Chondrocyte (in vitro differentiated cells): ENCODE results near the gene SAE1. TPM values are rescaled to one million over a fixed set of nuclear protein-coding genes. Genes with fewer than 3 reads are reported as not detected.

Experiments
- DNase-seq: peaks from one replicate; pipeline ENCODE4 v3.0.0; 2021; ENCODE audit warnings: mixed read lengths, low spot score
- H3K27ac Mint-ChIP-seq: one replicate; pipeline ENCODE4 v1.8.0; 2021; ENCODE audit warnings: mild to moderate bottlenecking, moderate library complexity, mixed read lengths; ENCODE audit not compliant: unreplicated experiment
- H3K27me3 Mint-ChIP-seq: 2 replicates; pipeline ENCODE4 v1.8.0; 2021; ENCODE audit warnings: low read depth, mixed read lengths
- H3K36me3 Mint-ChIP-seq: 2 replicates; pipeline ENCODE4 v1.8.0; 2021; ENCODE audit warnings: low read depth, mixed read lengths
- H3K4me1 Mint-ChIP-seq: 2 replicates; pipeline ENCODE4 v1.8.0; 2021; ENCODE audit warnings: low read depth, mild to moderate bottlenecking, mixed read lengths
- H3K4me3 Mint-ChIP-seq: one replicate; pipeline ENCODE4 v1.8.0; 2021; ENCODE audit warnings: mild to moderate bottlenecking, moderate library complexity, mixed read lengths; ENCODE audit not compliant: unreplicated experiment
- H3K9me3 Mint-ChIP-seq: 2 replicates; pipeline ENCODE4 v1.8.0; 2021; ENCODE audit warnings: low read depth, mixed read lengths
- CTCF ChIP-seq: fragments of 200-600 bp; sonication (generic); IDR thresholded peaks from 2 replicates; pipeline ENCODE4 v1.5.0; 2021; ENCODE audit warnings: antibody characterized with exemption, mild to moderate bottlenecking, moderate library complexity
- total RNA-seq: library from RNA; stranded (reverse); gene quantifications from 3 replicates; pipeline ENCODE4 v1.2.1, GENCODE V29; 2021

SAE1 gene
- total RNA-seq, 1 donor from 2014 or later, result 91.2 TPM

DNA sequence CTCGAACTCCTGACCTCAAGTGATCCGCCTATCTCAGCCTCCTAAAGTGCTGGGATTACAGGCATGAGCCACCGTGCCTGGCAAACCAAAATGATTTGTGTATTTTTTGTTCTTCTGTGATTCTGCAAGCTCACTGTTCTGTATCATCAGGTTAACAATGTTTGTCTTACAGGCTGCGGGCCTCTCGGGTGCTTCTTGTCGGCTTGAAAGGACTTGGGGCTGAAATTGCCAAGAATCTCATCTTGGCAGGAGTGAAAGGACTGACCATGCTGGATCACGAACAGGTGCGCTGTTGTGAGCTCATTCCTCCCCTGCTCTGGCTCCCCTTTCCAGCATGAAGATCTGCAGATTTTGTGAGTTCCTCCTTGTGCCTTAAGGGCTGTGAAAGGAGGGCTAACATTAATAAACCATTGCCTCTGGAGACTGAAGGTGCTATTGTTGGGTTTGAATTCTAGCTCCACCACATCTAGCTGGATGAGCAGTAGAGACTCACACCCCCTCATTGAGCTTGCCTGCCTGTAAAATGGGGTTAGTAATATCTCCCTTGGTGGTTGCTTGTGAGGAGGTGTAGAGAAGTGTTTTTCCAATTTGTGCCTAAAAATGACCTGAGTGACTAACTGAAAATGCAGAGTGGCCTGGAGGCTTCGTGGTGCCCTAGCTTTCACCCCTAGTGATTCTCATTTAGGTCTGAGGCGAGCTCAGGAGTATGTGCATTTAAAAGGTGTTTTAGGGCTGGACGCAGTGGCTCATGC is 12.9 kb downstream of the SAE1 start:
- DNase-seq, result no peak
- no peak for TF ChIP-seq CTCF
- peaks cover 14% of the 10 kb centered on the region for H3K36me3 Mint-ChIP-seq
- no peak overlapping the region for H3K4me3 Mint-ChIP-seq
- peaks cover 20% of the 10 kb centered on the region for H3K4me1 Mint-ChIP-seq
- no peak overlapping the region for H3K27ac Mint-ChIP-seq
- no peaks in the 10 kb centered on the region for H3K9me3 Mint-ChIP-seq
- no peaks in the 10 kb centered on the region for H3K27me3 Mint-ChIP-seq

DNA sequence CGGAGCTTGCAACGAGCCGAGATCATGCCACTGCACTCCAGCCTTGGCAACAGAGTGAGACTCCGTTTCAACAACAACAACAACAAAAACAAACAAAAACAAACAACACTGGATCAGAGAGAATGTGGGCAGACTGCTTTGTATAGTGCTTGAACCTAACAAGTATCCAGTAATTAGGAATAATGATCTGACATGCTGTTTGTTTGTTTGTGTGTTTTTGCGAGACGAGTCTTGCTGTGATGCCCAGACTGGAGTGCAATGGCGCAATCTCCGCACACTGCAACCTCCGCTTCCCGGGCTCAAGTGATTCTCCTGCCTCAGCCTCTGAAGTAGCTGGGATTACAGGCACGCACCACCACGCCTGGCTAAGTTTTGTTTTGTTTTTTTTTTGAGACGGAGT is 14.0 kb downstream of the SAE1 start:
- TF ChIP-seq CTCF, result no peak
- H3K4me1 Mint-ChIP-seq, result peaks cover 24% of the 10 kb centered on the region
- no peaks in the 10 kb centered on the region for H3K9me3 Mint-ChIP-seq
- no peaks in the 10 kb centered on the region for H3K27me3 Mint-ChIP-seq
- H3K36me3 Mint-ChIP-seq, result peaks cover 15% of the 10 kb centered on the region
- H3K4me3 Mint-ChIP-seq, result no peak overlapping the region
- no peak overlapping the region for H3K27ac Mint-ChIP-seq
- no peak for DNase-seq

DNA sequence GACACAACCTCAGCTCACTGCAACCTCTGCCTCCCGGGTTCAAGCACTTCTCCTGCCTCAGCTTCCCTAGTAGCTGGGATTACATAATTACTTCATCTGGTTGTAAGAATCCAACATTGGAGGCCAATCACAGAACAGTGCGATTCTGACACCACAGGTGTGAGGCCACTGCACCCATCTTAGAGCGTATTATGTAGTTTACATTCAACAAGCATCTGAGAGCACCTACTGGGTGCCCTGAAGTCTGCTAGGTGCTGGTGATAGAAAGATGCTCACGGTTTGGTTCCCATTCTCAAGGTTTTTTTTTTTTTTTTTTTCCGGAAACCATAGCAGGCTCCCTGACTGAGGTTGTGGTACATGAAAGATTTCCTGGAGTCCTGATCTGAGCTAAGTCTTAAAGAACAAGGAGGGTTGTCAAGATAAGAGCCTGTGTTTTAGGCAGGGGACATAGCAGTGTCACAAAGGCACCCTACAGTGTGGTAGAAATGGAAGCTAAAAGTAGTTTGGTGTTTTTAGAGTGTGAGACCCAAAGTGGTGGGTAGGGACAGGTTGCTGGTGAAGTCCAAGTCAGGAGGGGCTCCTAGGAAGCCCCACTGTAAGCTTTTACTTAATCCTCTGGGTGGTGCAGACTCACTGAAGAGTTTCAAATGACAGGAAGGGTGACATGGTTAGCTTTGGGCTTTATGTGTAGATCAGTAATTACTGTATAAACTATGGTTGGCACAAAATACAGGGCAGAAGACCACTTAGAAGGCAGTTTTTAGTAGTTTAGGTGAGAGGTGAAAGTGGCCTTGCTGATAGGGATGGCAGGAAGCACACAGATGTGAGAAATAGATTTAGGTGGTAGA is 15.2 kb downstream of the SAE1 start:
- Mint-ChIP-seq H3K27me3 (no peaks in the 10 kb centered on the region), H3K4me1 (peaks cover 24% of the 10 kb centered on the region), H3K9me3 (no peaks in the 10 kb centered on the region), H3K36me3 (peaks cover 21% of the 10 kb centered on the region), H3K4me3 (no peak overlapping the region), H3K27ac (no peak overlapping the region)
- no peak for DNase-seq
- no peak for TF ChIP-seq CTCF

- Mint-ChIP-seq H3K4me3 (no peak overlapping the region), H3K27ac (no peak overlapping the region), H3K9me3 (no peaks in the 10 kb centered on the region), H3K27me3 (no peaks in the 10 kb centered on the region), H3K4me1 (peaks cover 18% of the 10 kb centered on the region), H3K36me3 (peaks cover 26% of the 10 kb centered on the region)
- DNase-seq, result no peak
- no peak for TF ChIP-seq CTCF
Observed at GRCh38 chr19:47146920-47147319, 16.3 kb downstream of the SAE1 start.

DNA sequence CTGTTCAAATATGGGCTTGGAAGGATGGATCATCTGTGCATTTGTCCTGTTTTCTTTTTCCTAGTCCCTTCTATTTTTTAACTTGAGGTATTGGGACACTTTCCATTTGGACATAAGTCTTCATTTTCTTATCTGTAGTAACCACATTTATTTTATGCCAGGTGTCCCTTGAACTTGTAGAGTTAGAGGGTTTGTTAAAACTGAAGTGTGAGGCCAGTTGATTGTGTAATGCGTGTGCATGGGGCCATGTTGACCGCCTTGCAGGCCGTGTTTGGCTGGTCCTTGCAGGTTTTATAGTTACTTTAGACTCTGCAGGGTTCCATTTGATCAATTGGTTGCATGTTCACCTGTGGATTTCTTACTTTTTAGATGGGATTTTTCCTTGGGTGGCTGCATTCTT is 21.0 kb downstream of the SAE1 start:
- peaks cover 8% of the 10 kb centered on the region for H3K4me1 Mint-ChIP-seq
- no peaks in the 10 kb centered on the region for H3K9me3 Mint-ChIP-seq
- no peak overlapping the region for H3K27ac Mint-ChIP-seq
- peaks cover 30% of the 10 kb centered on the region for H3K36me3 Mint-ChIP-seq
- no peak for TF ChIP-seq CTCF
- H3K27me3 Mint-ChIP-seq, result no peaks in the 10 kb centered on the region
- no peak overlapping the region for H3K4me3 Mint-ChIP-seq
- DNase-seq, result no peak
